Limb (tissue), 2 donors: ENCODE measurements around the gene TANGO6.
"Not testable (repeated sequence)": the region's sequence is repeated elsewhere in the genome, so short reads cannot be mapped to it uniquely, and the experiment has no call there.

Source experiments
- DNase-seq, 2 donors: peaks; one replicate each; pipeline ENCODE4 v3.0.0-alpha.2; 2016; ENCODE audit errors: extremely low spot score in 2 of 2

Gene TANGO6

GRCh38 chr16:69114976-69115355 is 271.6 kb downstream of the TANGO6 start:
- DNase-seq: no peak

- DNase-seq: no peak
These were observed 272.0 kb downstream of the TANGO6 start for GRCh38 chr16:69115361-69115760.

- DNase-seq: no peak
These were observed 272.5 kb downstream of the TANGO6 start for GRCh38 chr16:69115837-69116236.

DNA sequence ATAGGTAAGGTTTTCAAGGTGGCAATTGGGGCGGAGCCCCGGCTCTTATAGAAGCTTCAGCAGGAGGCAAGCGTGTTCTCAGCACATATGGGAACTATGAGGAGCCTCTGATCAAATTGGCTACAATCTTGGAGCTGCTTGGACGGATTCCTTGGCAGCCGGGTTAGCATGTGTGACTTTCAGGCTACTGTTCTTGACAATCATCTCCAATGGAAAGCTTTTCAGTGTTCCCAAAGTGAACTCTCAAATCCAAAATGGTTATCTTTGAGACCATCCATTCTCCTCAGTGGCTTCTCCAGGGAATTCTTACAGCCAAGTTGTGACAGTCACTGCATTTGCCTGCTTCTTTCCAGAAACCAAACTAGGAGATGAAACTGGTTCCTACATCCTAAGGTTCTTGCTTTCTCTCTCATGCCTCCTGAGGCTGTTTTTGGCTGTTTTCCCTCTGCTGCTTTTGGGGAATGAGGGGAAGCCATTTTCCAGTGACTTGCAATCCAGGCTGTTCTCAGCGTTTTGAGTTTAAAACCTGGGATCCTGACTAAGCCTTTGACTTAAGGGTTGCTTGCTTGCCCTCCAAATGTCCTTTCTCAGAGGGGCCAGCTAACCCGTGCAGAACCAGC is 273.0 kb downstream of the TANGO6 start:
- DNase-seq: no peak

- DNase-seq: no peak
These were observed 273.6 kb downstream of the TANGO6 start for GRCh38 chr16:69116906-69117305.

GRCh38 chr16:69118468-69118867 is 275.1 kb downstream of the TANGO6 start:
- DNase-seq: no peak

- DNase-seq: no peak
These were observed 275.7 kb downstream of the TANGO6 start for GRCh38 chr16:69118994-69119393.

- no peak for DNase-seq
These were observed 276.2 kb downstream of the TANGO6 start for GRCh38 chr16:69119536-69119935.

DNA sequence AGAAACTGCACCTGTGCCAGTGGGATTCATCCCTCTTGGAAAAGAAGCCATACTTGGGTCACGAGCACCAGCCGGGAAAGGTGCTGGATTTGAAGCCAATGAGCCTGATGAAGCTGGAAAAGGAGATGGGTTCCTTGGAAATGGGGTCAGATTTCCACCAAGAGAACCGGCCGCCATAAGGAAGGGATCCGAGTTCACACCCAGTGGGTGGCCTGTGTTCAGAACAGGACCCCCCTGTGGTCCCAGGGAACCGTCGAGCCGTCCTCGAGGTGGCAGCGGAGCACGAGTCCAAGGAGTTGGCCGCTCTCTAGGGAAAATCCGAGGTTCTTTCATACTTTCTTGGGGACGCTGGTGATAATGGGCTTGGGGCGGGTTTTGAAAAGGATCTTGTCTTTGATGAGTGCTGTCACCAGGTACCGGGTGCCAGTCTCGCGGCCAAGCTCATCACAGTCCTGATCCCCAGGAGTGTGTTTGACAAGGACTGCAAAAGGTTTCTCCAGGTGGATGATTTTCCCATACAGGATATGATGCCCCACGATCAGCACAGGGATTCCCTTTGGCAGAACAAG is 276.8 kb downstream of the TANGO6 start:
- no peak for DNase-seq

GRCh38 chr16:69123910-69124309 is 280.6 kb downstream of the TANGO6 start:
- DNase-seq: peak; percentile 55 to 58

- DNase-seq: not testable (repeated sequence)
These were observed 281.1 kb downstream of the TANGO6 start for GRCh38 chr16:69124406-69124805.

GRCh38 chr16:69124961-69125360 is 281.6 kb downstream of the TANGO6 start:
- not testable (repeated sequence) for DNase-seq

DNA sequence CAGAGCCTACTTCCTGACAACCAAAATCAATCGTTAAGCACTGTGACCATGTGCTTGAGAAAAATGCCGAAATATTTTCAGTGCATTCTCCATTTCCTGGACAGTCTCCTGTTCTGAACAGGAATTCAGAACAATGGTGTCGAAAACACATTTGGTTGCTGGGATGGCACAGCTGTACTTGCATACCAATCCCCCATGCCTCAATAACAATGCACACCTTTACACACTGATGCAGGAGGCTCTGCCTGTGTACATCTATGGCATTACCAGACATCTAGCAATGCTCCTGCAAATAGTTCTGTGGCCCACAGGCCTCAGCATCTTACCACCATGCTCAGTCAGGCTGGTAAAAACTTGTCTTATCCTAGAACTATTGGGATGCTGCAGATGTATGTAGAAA is 282.9 kb downstream of the TANGO6 start:
- no peak for DNase-seq

DNA sequence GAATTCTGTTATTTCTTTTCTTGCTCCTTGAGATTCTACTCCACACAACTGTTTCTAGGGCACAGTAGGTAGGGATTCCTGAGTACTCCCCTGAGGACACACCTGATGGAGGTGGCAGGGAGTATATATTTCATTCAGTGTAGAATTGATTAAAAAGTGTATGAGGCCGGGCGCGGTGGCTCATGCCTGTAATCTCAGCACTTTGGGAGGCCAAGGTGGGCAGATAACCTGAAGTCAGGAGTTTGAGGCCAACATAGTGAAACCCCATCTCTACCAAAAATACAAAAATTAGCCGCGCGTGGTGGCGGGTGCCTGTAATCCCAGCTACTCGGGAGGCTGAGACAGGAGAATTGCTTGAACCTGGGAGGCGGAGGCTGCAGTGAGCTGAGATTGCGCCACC is 283.5 kb downstream of the TANGO6 start:
- DNase-seq: not testable (repeated sequence)

DNA sequence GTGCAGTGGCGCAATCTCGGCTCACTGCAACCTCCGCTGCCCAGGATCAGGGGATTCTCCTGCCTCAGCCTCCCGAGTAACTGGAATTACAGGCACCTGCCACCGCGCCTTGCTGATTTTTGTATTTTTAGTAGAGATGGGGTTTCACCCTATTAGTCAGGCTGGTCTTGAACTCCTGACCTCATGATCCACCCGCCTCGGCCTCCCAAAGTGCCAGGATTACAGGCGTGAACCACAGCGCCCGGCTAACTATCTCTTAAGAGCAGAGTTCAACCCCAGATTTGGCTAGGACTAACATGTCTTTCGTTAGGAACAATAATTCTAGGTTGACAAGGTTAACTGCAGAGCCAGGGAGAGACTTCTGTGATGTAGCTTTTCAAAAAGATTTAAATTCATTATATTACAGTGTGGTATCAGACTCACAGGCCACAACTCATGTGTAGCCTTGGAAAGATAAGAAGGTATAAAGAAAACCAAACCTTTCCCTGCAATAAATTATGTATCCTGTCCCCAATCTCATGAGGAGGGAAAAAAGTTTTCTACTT is 284.7 kb downstream of the TANGO6 start:
- DNase-seq: no peak

DNA sequence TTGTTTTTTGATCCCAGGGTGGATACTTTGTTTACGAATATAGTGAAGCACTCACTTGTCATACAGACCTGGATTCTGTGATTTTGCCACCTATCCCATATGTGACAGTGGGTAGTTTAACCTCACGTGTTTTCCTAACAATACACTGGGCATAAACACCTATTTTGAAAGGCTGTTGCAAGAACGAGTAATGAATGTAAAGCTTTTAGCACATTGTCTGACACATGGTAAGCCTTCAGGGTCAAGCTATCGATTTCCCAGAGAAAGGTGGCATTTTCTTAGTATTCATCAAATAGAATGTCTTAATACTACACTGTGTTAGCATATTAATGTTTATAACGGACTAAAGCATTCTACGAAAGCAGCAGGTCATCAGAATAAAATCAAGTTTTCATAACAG is 287.1 kb downstream of the TANGO6 start:
- DNase-seq: no peak

- peak; percentile 57 to 73 for DNase-seq
These were observed 288.0 kb downstream of the TANGO6 start for GRCh38 chr16:69131167-69131838.

GRCh38 chr16:69131839-69132423 is 288.6 kb downstream of the TANGO6 start:
- DNase-seq: peak; percentile 79 to 91

GRCh38 chr16:69132424-69133252 is 289.3 kb downstream of the TANGO6 start, which contains the start of the genes CHTF8 and UTP4:
Gene CHTF8 (minus strand): TSS chr16:69132588. CDS start chr16:69121458, 11,130 bp downstream.
Gene UTP4 (plus strand): TSS chr16:69132649. CDS start chr16:69133460, 811 bp downstream.
- DNase-seq: peak; percentile 85 to 93

DNA sequence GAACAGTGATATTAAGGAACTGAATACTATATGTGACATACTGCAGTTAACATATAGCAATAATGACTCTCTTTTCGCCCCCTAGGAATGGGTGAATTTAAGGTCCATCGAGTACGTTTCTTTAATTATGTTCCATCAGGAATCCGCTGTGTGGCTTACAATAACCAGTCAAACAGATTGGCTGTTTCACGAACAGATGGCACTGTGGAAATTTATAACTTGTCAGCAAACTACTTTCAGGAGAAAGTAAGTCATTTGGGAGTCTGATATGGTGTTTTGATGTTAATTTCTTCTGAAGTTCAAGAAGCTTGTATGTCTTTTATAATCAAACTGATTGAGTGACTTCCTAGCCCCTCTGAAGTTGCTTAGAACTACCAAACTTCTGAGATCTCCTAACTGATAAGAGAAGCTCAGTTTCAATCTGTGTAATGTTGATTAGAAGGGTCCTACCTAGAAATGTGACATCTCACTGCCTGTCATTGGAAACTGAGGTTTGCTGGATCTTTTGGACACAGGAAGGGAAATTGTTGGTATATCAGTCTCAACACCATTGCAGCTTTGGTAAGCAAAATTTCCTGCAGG is 290.1 kb downstream of the TANGO6 start:
- DNase-seq: no peak
